ENCODE measurements around the gene TTC7B.

Gene TTC7B

DNA sequence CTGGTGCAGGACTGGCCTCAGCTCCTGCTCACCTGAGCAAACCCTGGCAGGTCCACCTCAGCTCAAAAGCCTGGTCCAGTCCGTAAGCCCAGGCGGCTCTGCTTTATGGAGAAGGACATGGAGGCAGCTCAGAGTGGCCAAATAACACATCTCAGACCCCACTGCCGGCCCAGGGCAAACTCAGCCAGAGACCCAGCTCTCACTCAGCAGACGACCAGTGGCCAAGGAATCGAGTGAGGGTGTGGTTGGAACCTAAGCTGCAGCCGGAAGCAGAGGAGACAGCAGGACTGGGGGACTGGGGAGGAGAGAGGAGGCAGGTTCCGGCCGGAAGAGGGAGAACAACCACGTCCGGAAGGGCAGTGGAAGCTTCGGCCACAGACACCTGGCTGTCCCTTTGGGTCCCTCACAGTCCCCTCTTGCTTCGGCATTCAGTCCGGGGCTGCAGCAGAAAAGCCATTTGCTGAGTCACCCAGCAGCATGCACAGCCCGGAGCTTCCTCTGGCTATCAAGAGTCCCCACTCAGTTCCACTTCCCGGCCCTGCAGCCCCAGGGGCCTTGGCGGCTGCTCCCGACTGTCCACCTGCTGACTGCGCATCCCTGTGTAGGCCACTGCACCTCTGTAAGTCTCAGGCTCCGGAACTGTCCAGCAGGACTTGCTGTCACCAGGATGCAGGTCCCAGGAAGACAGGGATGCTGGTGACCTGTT, 315.4 kb downstream of the TTC7B start:
- no peak for FAIRE-seq

DNA sequence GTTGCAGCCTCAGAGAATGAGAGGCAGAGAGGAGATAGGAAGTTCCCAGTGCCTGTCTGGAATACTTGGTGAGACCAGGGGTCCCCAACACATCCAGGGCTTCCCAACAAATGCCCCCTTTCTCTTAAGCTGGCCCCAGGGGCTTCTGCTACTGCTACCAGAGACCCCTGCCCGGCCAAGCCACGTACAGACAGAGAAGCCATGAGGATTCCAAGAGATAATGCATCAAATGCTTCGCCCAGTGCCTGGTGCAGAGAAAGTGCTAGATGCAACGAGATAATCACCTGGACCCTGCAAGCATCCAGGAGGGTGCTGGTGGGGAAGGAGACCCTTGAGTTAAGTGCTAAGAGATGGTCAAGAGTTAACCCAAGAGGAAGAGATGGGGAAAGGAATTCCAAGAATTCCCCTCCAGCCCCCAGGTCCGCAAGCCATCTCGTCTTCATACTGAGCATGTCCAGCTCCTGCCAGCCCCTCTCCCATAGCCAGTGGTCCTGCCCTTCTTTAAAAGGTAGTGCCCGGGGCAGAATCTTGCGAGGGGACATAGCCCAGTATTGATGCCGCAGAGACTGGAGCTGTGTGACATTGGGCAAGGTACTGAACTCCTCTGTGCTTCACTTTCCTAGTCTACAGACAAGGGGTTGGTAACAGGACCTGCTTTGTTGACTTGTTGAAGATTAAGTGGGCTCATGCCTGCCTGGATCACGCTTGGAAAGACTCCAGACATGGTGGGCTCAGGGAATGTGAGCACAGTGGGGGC, 316.1 kb downstream of the TTC7B start:
- FAIRE-seq: no peak

- FAIRE-seq: no peak
These were observed 317.1 kb downstream of the TTC7B start for GRCh38 chr14:90499121-90499520.

- no peak for FAIRE-seq
These were observed 318.0 kb downstream of the TTC7B start for GRCh38 chr14:90498198-90498597.

DNA sequence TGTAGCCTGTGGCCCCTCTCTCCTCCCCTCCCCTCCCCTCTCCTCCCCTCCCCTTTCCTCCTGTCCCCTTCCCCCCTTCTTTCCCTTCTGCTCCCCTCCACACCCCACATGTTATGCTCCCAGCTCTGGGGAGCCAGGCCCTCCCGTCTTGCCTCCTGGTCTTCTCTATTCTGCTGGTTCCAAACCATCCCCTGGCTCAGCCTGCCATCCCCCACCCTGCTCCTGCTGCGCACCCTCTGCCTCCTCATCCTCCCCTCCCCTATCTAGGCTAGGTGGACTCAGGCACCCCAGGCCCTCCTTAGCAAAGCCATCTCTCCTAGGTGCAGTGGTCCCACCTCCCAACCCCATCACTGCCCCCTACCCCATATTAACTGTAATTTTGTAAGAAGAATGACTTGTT, 319.9 kb downstream of the TTC7B start:
- no peak for FAIRE-seq

GRCh38 chr14:90495357-90496276, 320.6 kb downstream of the TTC7B start:
- FAIRE-seq: no peak

GRCh38 chr14:90491911-90492531, 324.2 kb downstream of the TTC7B start:
- FAIRE-seq: no peak

GRCh38 chr14:90491221-90491885, 324.9 kb downstream of the TTC7B start:
- FAIRE-seq: no peak

- no peak for FAIRE-seq
These were observed 325.5 kb downstream of the TTC7B start for GRCh38 chr14:90490720-90491050.

DNA sequence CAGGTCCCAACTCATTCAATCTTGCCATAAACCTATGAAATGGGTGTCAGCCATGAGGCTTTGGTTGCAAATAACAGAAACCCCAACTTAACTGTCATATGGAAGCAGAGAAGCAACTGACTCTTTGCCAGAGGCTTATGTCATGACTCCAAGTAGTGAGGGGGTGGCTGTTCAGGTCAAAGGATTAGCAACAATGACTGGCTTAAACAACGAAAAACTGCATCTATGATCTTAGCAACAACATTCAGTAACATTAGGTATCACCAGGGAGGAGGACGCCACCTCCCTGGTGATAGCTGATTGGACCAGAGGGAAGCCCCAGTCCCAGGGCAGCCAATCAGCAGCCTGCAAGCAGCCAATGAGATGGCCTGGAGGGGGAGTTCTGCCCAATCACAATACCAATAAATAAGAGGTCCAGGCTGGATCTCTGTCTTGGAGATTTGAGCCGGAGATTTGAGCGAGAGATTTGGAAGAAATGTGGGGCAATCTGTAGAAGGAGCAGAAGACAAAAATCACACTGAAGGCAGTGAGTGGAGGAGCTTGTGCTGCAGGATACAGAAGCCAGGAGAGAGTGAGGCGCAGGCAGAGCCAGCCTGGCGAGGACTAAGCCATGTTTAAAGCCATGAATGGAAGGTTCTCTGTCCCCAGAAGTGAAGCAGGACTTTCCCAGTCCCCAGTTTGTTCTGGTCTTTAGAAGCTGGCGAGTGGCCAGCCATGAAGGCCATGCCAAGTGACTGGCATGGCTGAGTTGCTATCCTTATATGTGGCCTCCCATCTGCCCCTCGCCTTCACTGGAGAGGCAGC, 326.1 kb downstream of the TTC7B start:
- FAIRE-seq: no peak

- FAIRE-seq: no peak
These were observed 326.9 kb downstream of the TTC7B start for GRCh38 chr14:90489306-90489705.

DNA sequence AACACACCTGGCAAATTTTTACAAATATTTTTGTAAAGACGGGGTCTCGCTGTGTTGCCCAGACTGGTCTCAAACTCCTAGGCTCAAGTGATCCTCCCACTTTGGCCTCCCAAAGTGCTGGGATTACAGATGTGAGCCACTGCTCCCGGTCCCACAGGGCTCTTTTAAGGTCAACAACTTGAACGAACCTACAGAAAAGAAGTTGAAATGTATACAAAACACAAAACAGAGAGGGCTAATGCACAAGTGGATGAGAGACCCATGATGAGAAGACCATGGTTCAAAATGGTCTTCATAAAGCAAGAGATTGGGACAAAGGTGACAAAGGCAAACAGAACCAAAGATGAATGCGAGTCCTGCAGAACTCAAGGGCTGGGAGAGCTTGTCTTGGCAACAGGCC, 328.0 kb downstream of the TTC7B start:
- no peak for FAIRE-seq

GRCh38 chr14:90487462-90487861, 328.8 kb downstream of the TTC7B start:
- FAIRE-seq: no peak

- FAIRE-seq: no peak
These were observed 329.2 kb downstream of the TTC7B start for GRCh38 chr14:90487031-90487430.

DNA sequence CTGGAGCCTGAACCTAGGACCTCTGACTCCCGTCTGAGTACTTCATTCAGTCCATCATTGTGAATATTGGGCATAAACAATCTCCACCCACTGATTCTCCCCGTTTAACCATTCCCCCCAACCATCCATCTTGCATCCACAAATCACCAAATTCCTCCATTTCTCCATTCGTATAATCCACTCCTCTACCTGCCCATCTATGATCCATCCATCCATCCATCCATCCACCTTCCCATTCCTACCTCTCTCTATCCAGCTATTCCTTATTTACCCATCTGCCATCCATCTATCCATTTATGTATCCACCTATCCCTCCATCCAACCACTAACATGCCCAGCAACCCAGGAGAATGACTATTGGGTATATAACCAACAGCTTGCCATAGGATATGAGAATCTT, 331.9 kb downstream of the TTC7B start:
- no peak for FAIRE-seq

- FAIRE-seq: no peak
These were observed 332.7 kb downstream of the TTC7B start for GRCh38 chr14:90483571-90483974.

DNA sequence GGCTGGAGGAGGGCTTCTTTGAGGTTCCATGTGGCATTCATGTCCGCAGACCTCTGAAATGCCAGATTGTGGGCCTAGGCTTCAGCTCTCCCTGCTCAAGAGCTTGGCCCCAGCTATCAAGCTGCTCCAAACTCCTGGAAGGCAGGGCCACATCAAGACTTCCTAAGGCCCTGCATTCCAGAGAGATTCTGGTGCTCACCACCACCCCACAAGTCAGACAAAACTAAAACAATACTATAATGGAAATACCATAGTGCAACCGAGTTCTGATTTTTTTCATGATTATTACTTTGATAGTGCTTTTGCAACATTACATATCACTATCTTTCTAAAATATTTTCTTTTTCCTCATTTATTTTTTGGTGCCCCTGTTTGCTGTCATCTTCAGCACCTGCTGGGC, 333.1 kb downstream of the TTC7B start:
- no peak for FAIRE-seq

DNA sequence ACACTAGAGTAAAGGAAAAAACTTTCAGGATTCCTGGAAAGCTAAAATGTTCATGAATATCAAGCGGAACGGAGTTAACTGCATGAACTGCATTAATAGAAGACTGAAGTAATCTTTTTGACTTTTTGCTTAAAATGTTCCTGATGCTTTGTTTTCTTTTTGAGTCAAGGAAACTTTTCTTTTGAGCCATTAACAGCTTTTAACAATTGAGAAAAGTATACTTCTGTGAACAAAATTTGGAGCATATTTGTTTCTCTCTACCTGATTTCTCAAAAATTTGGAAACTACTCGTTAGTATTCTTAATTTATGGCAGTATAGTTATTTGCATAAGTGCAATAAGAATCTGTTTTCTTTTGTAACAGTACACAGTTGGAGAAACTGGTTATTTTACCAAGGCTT, 340.9 kb downstream of the TTC7B start:
- no peak for FAIRE-seq
